HG03280 (cell line): ENCODE measurements around the gene ARHGAP15.

Experiments
- ATAC-seq: cut with Tn5 transposase; IDR thresholded peaks from one replicate; pipeline ENCODE4 v1.9.1; 2021; ENCODE audit warnings: mild to moderate bottlenecking, moderate library complexity; ENCODE audit not compliant: unreplicated experiment

ARHGAP15 gene

DNA sequence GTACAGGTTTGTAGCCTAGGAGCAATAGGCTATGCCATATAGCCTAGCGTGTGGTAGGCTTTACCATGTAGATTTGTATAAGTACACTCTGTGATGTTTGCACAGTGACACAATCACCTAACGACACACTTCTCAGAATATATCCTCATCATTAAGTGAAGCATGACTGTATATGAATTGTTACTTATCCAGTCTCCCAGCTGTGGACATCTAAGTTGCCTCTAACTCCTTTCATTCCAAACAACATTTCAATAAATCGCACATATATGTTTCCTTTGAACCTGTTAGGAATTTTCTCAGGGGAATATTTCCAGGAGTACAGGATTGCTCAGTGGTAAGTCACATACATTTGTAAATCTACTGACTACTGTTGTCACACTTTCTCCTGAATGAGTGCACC, 90.0 kb downstream of the ARHGAP15 start:
- ATAC-seq = no peak

DNA sequence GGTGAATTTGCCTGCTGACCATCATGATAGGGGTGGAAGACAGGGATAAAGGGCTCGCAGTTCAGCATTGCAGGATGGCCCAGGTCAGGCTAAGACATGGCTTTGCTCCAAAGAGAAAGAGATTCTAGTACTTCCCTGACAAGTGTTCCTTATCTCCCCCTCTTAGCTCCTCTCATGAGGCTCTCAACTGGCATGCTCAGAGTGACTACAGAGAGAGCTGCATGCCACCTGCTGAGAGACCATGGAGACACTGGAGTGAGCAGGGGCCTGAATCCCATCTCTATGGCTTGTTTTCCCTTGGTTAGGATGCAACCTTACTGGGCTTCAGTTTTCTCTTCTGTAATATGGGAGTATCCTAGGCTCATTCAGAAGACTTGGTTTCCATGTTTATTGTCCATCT, 94.3 kb downstream of the ARHGAP15 start:
- ATAC-seq = no peak

DNA sequence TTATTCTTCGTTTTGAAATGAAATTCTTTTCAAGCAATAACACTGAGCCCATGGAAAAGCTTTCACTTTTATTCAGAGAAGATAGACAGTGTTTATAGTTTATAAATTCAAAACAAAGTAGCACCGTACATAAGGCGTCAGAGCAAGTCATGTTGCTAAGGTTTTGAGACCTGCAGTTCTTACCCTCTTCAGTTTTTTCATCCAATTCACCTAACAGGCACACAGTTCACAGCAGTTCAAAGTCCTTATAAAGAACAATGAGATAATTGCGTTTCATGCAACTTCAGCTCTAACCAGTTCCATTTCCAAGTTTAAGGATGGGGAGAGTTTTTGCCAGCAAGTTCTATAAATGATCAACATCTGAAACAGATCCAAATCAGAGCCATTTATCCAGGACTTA, 96.7 kb downstream of the ARHGAP15 start:
- ATAC-seq = no peak

DNA sequence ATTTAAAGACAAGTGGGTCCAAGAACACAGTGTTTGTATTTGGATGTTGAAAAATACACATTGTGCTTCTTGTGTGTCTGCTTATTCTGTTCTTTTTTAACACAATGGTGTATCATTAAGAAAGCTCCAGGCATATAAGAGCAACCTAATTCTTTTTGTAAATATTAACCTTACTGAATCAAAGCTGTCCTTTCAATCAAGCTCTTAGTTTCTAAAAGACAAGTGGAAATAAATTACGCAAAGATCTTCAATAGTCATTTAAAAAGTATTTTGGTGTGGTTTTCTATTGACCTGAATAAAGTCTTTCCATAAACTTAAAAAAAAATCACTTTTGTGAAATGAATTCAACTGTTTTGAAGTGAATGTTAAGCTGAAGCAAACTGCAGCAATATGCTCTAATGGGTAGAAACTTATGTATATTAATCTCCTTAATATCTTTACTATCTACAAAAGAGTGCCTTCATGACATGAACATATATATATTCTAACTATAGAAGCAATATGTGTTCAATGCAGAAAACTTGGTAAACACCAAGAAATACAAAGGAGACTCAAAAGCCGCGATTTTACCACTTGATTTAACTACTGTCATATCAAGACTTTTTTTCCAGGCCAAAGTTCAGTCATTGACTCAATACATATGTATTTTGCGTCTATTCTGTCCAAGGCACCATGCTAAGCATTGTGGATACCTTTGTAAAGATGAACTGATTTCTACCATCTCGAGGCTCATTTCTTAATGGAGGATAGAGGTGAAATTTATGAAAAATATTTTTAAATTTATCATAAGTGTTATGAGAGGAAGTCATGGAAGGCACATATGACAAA, 97.7 kb downstream of the ARHGAP15 start:
- no peak for ATAC-seq

DNA sequence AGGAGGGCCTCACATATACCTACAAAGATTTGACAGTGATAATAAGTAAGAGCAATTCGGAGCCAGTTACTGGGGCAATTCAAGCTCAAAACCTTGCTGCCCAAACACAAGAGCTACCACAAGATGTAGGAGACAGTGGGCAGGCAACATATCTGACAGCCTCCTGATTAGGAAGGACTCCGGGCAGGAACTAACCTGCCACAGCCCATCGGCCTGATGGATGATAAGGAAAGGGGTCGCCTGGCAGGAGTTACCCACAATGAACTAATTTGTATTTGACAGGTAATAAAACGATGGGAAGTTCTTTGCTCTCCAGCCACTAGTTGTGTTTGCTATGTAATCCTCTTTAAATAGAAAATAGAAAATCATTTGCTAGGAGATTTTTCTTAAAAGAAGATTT, 100.2 kb downstream of the ARHGAP15 start:
- no peak for ATAC-seq

DNA sequence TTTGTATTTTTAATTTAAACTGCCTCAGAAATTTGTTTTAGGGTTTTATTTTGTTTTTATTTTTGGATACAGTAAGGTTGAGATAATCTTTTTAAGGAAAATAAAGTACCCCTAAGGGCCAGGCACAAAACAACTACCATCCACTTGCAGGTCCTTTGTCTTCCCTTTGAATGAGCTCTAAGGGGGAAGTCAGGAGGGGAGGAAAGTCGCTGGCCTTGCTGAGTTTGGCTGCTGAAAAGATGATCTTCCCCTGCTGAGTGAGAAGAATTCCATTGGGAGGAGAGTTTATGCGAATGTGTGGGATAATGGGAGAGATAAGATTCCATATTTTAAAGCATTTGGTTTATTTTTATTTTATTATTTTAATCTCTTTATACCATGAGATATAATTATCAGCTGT, 100.7 kb downstream of the ARHGAP15 start:
- ATAC-seq = no peak

DNA sequence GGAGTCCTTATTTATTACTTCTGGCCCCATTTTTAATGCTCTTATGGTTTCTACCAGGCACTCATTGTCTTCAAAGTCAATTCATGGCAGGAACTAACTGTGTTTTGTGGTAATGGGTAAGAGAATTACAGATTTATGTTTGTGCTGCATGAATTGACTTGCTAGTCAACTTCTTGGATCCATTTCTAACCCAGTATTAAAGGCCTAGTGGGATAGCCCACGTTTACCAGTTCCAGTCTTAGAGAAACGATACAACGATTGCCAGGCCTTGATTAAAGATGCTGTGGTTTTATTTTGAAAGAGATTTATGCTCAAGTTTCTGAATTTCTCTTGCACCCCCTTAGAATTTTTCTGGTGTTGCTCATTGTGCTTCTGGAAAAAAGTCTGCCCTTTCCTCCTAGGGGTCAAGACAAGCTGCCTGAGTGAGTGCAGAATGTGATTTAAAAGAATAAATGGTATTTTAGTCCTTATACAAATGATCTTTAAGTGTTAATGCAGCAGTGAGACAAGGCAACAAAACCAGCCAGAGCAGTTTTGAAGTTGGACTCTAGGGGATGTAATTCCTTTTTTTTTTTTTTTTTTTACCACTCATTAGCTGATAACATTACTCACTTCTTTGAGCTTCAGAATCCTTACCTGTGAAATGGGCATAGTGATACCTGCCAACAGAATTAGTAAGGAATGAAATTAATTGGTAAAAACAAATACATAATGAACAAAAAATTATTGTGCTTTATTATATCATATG, 101.5 kb downstream of the ARHGAP15 start:
- no peak for ATAC-seq

DNA sequence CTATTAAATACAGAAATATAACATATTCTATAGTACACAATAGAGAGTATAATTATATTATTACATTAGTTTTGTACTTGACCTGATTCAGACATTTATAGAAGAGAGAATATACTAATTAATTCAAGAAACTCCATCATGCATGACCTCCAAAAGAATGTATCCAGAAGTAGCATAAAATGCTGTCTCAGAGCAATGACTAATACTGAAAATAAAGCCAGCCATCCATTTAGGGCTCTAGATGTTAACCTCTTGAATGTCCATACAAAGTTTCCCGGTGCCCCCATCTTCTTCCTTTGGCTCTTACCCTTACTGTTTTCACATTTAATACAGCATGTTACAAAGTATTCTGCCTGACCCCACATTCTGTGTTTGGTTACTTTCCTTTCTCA, 102.0 kb downstream of the ARHGAP15 start:
- no peak for ATAC-seq

DNA sequence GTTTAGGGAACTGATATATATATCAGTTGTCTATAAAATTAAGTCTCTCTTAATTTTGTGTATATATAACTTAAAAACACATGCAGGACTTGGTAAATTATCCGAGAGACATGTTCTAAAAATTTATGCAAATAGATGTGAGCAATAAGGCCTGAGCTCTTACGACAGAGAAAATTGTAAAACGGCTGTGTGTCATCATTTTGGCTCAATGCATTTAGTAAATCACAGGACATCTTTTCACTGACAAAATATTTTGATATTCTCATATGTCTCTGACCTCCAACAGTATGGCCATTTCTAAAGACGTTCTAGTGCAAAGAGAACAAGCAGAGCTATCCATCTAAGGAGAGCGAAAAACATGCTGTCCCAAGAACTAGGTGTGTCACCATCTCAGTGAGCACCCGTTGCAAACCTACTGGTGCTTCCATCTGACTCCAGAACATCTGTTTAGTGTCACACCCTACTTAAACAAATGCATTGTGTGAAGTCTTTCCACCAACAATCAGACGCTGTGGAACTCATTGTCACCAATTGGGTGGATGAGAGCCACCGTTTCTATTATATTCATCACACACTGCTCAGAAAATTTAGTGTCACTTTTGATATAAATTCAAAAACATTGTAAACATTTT, 108.0 kb downstream of the ARHGAP15 start:
- no peak for ATAC-seq

DNA sequence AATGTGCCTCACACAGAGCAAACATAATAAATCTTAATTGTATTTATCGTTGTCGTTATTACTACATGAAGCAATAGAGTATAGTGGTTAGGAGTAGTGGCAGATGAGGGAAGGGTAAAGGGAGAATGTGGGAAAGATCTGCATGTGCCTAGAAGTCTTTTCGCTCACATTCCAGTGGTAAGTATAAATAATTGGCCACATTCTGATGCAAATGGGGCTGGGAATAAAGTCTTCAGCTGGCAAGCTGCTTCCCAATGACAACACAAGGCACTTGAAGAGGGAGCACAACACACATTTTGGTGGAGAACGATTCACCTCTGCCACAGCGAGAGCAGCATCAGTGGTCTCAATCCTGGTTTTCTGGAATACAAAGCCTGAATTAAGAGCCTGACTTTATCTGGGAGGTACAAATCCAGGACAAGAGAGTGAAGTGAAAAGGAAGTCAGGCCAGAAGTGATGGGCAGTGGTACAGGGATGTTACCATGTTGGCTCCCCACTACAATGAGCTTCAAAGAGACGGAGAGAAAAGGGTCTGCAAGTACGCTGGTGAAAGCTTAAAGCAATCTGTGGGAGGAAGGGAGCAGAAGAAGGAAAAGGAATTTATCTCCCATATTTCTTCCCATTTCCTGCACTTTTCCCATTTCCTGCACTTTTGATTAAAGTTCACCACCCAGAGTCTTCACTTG, 112.3 kb downstream of the ARHGAP15 start:
- ATAC-seq = no peak

DNA sequence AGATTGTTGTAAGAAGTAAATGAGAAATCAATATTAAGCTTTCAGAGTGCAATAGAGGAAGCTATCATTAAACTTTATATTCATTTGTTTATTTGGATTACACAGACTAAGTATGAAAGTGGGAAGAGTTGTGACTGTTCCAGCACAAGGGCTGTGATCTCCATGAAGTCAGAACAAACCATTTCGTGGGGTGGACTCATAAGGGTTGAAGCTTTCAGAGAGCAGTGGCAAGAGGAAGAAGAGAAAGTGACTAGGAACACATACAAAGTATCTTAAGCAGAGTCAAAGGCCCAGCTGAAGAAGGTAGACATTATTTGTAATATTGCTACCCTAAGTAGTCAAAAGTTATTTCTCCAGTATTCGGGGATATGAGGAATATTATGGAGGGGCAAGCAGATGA, 117.0 kb downstream of the ARHGAP15 start:
- ATAC-seq = no peak

DNA sequence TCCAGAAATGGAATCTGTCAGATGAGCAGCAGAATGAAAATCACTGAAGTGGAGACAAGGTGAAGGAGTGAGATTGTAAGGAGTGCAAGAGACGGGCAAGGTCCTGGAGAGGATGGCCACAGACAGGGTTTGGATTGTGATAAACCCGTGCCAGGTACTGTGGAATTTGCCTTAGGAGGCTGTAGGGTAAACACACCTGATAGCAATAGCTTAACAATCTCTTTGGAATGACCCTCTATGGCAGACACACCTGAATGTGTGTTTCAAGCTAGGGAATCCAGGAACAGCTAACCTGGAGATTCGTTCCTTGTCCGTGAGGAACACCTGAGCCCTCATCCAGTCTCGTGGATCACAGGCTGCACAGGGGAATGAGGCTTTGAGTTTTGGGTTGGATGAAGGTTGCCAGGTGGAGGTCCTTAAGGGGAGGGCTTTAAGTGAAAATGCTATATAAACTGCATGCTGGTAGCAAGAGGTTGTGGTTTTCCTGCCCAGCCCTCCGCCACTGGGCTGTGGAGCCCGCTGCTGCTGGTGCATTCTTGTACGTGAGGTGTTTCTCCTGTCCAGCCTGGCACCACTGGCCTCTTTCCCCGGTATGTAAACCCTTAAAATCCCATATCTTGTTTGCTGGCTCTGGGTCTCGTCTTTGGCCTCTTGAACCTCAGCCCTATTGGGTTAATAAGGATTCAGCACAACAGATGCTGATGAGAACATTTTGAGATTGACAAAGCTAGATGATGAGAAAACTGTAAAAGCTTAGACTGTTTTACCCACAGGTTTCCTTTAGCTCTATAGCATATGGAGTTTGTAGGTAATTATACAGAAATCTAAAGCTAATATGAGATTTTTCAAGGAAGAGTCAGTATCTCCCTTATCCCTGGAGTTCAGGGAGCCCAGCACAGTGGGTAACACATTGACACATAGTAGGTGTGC, 117.9 kb downstream of the ARHGAP15 start:
- no peak for ATAC-seq

DNA sequence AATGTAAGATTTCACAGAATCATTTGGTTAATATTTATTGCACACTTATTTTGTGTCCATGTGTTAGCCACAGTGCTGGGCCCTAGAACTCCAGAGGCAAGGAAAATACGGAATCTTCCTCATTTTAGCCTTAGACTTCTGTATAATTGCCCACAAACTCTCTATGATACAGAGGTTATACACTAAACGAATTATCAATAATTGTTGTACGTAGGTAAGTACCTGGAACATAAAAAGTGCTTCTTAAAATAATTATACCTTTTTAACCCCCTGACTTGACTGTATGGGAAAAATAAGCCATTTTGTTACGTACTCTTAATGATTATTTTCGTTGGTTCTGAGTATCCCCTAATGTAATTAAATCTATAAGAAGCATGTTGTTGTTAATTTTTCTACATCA, 119.4 kb downstream of the ARHGAP15 start:
- ATAC-seq = no peak

DNA sequence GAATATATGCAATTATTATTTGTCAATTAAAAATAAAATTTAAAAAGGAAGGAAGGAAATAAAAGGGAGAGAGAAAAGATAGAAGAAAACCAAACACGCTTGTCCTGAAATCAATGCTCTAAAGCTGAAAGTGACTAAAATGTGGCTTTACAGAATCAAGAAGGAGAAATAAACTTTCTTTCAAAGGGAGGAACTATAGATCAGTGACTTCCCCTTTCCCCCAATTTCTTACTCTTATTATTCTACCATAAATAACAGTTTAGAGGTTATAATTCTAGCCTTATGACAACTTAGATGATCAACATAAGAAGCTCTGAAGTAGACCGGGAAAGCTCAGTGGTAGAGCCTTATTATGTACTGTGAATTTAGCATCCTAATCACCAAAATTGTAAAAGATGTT, 122.5 kb downstream of the ARHGAP15 start:
- ATAC-seq = no peak

DNA sequence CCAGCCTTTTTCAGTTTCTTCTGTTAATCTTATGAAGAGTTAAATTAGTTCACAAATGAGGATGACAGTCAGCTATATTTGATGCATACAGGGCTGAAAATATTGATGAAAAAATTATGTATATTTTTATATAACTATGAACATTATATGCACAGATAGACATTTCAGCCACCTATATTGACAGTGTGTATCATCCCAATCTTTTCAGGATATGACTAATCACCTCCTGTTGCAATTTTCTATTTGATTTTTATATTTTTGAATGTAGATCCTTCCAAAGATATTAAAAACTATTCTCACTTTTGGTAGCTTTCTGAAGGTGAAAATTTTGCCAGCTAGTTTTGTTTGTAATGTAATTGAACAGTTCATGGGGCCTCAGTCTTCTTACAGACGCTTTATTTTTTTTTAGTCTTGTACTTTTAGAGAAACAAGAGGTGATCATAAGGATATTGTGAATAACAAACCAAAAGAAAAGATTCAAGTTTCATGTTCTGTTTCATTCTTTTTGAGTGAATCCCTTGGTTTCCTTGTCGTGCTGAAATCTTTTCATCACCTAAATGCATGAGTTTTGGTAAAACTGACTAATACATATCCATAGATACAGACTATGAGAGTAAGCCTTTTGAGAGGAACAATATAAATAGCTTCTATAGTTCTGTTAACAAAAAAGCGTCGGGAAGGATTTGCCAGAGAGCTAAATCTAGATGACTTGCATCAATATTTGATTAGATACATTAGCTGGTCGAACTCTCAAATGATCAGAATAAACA, 123.1 kb downstream of the ARHGAP15 start:
- ATAC-seq = no peak

DNA sequence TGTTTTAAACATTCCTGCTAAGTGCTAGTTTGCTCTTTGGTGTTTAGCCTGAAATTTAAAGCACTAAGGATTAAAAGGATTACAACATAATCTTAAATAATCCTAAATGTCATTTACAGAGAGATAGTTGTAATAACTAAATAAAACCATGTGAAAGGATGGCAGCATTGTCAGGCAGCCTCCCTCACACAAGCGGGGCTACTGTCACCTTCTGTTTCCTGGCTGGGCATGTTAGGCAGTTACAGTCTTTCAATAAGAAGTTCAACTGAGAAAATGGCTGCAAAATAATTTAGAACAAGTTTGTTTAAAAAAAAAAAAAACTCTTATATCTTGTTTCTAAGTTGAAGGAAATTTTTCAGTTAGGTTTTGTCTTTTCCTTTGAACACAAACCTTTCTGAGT, 124.9 kb downstream of the ARHGAP15 start:
- ATAC-seq = no peak

DNA sequence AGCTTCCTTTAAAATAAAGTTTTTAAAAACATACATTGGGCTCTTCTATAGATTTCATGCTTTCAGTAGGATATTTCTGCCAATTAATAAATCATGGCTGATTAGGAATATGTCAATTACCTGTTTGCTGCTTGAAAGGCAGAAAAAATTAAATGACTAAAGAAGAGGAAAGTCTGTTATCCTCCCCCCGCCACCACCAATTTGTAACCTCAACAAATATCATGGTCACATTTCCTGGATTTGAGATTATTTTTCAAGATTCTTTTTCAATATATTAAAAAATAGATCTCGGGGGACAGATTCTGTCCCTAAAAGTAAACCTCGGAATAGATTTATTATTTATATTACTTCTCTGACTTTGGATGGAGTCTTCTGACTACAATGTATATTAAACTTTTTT, 125.9 kb downstream of the ARHGAP15 start:
- ATAC-seq = no peak

DNA sequence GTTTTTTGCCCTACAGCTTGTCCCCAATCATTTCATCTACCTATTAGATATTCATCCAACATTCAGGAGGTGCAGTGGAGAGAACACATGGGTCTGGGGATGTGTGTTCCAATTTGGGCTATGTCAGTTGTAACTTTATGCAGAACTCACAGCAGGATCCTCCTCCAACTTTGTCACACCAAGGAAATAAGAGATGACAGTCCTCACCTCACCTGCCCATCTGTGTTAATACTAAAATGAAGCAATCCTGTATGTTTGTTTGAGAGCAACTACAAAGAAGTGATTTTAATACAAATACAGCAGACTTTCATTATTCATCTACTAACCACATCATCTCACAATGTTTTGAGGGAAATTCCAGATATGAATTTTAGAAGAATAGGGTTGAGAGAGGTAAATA, 126.7 kb downstream of the ARHGAP15 start:
- no peak for ATAC-seq

DNA sequence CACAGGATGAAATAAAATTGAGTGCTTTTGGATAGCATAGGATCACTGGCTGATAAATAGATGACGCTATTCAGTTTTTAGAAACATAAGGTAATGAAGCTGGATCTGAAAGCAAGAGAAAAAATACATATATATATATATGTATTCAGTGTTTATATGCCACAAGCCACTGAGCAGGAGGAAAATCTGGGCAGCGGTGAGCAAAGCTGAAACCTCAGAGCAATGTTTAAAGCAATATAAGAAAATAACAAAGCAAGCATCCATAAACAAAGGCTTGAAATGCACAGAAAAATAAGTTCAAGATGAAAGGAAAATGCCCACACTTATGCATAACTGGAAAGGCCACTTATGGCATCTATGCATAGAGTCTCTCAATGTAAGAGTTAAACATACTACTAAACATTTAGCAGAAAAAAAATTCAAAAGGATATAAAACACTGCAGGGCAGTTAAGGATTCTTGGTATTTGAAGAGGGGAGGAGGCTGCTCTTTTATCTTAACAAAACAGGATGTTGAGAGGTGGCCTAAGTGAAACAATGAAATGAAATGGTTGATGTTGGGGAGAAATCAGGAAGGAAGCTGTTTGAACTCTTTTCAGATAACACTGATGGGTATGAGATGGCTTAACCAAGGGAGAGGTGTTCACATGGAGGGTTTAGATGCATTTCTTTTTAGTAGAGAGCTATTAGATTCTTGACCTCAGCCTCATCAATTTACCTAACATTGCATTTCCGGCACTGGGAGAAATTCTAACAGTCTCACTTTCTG, 129.1 kb downstream of the ARHGAP15 start:
- ATAC-seq = no peak
